GM04503 (cell line): ENCODE data around the gene COA3.

Experiments
- DNase-seq: peaks from one replicate; pipeline ENCODE4 v3.0.0-alpha.2; 2012; ENCODE audit warnings: low read depth

COA3 gene

DNA sequence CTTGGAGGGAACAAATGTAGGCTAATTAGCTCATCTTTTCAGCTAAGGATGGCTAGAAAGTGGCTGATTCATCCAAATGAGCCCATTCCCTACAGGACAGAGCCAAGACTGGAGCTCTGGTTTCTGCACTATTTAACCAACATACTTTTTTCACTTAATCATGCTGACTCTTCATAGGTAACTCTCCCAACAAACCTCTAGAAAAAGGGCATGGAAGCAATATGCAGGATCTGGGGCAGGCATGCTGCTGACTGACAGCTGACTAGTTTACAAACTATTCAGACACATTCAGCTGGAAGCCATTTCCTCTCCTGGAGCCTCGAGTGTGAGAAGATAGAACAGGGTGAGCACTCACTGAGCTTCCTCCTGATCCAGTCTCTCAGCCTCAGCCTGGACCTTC is 19.4 kb upstream of the COA3 start:
- DNase-seq = no peak

DNA sequence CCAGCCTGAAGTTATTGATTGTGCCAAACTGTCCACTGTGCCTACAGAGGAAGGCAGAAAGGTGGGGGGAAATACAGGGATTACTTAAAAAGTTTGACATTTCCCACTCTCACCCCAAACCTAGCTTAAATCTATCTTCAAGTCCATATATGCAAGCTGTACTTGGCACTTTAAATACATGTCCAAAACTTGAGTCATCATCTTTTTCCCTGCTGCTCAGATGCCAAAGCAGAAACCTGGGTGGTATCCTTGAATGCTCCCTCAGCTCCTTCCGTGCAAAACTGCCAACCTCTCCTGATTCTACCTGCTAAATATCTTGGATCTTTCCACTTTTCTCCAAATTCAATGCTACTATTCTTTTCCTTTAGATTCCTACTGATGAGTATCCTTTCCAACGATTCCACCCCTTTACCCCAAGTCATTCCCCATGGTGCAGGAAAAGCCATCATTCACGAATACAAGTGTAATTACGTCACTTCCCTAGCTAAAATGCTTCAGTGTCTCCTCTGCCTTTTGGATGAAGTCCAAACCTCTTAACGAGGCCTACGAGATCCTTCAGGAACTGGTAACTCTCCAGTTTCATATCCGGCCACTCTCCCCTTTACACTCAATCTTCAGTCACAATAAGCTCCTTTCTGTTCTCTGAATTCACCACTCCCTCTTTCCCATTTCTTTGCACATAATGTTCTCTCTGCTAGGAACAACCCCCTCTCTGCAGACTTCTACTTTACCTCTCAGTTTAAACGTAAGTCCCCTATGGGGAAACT is 16.3 kb upstream of the COA3 start:
- DNase-seq = peak; percentile 85

DNA sequence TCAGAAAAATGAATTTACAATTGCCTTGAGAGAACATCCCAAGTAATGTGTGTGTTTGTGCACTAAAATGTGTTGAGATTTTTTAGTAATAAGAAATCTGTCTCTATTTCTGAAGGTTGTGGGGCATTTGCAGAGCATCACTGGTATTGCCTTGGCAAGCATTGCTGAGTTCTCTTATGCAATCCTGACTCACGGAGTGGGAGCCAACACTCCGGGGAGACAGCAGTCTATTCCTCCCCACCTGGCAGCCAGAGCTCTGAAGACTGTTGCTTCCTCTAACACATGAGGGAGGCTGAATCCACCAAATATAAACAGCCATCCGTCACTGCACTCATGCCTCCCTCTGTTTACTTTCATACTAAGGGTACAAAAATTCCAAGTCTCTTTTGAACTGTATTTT is 10.7 kb upstream of the COA3 start:
- DNase-seq = peak; percentile 73

DNA sequence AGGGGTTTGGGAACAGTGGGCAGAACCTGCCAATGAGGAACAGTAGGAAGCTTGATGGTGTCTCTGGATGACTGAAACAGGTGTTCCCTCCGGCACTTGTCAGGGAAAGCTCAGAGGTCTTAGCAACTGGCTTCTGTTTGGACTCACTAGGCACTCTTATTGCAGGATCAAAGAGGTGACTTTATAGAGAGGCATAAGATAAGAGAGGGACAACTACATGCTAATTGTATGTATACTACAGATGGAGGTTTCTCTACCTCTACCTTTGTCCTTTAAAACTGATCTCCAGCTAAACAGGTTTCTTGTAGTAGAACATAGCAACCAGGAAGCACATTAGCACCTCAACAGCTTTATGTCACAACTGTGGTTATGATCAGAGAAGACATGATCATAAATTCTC is 7.7 kb upstream of the COA3 start:
- no peak for DNase-seq

DNA sequence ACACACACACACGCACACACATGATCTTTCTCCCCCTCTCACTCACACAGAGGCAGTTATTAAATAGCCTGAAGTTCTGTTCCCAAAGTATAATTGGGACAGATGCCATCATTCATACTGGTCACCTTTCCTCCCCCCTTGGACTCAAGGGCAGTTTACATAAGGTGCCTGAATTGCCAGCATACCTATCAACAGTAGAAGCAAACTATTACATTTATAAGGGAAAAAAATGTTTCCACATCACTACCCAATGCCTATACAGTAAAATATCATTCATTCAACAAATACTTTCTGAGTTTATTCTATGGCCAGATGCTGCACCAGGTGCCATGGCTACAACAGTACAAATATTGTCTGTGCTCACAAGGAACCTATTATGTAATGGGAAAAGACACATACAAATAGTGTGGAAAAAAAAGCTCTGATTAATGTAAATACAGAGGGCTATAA is 6.4 kb upstream of the COA3 start:
- DNase-seq = no peak

DNA sequence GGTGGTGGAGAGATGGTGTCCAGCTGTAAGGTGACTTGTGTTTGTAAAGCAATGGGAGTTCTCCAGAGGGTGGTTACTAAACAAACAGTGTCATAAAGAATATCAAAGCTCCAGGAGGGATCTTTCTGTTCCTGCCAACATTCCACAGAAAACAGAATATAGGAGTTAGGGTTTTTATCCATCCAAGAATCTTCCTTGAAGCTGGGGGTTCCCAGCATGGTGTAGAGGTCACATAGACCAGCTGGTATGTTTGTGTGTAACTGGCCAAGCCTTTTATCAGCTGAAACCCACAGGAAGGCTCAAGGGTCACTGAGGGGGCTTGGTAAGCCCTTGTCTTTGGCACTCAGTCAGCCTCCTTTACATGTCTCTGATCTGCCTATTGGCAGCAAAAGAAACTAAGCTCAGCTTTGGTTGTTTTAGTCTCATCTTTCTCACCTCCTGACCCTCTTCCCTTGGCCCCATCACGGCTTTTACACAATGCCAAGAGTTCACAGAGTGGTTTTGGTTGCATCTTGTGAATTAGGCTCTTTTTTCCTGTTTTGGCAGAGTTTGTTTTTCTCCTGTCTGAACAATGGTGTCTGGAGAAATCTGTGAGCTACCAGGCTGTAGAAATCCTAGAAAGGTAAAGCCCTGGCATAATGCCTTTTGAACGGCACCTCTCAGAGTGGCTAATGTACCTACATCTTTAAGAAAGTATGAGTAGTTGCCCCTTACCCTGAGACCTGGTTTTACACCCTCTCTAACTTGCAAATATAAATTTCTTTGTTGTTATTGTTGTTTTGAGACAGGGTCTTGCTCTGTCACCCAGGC is 4.8 kb upstream of the COA3 start:
- no peak for DNase-seq

DNA sequence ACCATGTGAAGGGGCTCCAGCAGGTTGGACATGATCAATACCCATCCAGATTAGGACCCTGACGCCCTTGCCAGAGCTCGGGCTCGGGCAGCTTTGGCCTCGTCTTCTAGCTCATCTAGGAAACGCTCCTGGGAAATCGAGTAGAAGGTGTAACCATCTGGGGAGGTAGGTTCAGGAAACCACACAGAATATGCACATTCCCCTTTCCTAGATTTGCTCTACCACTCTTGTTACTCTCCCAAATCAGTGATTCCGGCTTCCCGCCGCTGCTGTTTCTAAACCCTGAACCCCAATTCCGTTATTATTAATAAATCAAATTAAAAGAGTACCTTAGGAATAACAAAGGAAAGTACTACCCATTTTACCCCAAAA is 507 bp downstream of the COA3 start:
- no peak for DNase-seq

DNA sequence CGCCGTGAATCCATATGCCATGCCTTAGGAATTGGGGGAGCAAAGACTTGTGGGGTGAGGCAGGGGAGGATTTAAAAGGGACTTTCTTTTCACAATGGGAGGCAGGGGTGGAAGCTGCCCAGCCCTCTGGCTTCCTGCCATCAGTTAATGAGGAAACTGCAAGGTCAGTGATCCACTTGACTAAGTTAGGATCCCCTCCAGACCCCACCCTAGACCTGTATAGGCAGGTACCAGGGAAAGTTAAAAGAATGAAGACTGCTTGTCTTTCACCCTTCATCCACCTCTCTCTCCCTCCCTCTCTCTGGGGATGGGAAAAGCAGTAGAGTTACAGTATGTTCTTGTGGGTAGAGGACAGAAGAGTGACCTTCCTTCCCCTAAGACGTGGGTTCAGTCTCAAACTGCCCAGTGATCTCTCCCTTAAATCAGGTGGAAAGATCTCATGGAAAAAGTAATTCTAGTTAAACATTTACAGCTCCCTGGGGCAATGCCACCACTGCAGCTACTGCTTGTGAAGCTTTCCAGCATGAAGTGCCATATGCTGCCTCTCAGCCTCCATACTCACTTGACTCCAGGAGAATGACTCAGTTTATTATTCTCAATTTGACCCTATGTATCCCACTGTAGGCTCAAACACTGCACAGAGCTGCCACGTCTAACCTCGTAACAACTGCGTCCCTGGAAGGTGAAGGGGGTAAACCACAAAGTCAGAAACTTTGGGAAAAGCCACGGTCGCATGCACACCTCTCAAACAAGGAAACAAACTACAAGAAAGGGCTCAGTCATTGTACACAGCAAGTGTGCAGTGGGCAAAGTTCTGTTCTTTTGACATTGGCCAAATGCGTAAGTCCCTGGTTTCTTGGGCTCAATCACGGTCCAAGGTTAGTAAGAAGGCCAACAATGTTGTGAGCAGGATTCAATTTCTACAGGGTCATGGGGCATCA is 1.2 kb downstream of the COA3 start:
- DNase-seq = no peak

DNA sequence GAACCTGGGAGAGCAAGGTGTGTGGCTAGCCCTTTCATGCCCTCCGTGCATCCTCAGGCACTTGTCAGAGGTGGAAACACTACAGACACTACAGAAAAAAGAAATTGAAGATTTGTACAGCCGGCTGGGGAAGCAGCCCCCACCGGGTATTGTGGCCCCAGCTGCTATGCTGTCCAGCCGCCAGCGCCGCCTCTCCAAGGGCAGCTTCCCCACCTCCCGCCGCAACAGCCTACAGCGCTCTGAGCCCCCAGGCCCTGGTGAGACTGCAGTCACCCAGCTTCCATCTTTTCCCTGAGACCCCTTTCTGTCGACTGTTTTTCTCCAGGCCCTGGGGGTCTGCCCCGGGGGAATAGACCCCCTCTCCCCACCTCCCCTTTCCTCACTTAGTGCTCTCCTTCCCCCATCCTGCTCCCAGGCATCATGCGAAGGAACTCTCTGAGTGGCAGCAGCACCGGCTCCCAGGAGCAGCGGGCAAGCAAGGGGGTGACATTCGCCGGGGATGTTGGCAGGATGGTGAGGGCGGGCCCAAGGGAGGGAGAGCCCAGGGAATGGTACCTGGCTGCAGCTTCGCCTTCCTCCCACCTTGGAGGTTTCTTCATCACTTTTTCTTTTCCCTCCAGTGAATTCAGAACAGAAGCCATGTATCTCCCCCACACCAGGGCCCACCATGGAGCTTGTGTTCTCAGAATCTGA is 2.3 kb downstream of the COA3 start:
- no peak for DNase-seq

DNA sequence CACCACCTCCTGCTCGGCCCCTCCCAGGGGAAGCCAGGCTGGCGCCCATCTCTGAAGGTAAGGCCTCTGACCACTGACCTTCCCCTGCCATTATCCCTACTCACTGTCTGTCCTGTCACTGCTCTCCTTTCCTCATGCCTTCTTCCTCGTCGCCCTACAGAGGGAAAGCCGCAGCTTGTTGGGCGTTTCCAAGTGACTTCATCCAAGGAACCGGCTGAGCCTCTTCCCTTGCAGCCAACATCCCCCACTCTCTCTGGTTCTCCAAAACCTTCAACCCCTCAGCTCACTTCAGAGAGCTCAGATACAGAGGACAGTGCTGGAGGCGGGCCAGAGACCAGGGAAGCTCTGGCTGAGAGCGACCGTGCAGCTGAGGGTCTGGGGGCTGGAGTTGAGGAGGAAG is 3.0 kb downstream of the COA3 start:
- DNase-seq = no peak

DNA sequence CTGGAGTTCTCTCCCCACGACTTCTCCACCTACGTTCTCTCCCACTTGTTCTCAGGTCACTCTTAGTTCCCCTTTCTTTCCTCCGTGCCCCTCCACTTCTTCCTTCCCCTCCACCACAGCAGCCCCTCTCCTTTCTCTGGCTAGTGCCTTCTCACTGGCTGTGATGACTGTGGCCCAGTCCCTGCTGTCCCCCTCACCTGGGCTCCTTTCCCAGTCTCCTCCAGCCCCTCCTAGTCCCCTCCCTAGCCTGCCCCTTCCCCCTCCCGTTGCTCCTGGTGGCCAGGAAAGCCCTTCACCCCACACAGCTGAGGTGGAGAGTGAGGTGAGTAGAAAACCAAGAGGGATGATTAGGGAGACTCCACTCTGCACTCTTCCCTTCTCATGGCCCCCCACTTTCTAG is 3.4 kb downstream of the COA3 start:
- DNase-seq = no peak

DNA sequence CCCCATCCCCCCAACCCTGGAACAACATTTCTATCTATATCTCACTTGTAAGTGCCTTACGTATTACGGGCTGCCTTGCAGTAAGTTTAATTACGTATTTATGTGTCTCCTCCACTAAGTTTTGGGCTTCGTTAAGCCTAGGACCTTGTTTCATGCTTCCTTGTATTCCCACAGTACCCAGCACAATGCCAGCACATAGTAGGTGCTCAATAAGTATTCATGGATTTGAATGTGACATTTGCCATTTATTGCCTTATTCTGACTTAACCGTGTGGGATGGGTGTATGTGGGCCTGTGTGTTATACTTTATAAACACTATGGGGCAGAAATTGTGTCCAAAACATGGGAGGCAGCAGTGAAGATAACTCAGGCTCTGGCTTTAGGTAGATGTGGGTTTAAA is 6.0 kb downstream of the COA3 start:
- DNase-seq = no peak

DNA sequence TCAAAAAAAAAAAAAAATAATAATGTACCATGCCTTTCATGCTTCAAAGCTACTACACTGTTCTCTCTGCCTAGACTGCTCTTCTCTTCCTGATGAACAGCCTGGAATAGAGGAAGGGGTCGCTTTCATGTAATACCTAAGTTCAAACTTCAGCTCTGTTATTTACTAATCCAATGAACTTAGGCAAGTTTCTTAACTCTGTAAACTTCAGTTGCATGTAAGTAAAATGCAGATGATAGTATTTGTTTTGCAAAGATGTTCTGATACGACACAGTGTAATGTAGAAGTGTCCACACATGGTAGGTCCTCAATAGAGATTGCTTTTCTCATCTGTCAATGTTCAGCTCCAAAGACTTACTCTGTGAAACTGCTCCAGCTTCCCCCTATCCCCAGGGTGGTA is 6.6 kb downstream of the COA3 start:
- DNase-seq = no peak

DNA sequence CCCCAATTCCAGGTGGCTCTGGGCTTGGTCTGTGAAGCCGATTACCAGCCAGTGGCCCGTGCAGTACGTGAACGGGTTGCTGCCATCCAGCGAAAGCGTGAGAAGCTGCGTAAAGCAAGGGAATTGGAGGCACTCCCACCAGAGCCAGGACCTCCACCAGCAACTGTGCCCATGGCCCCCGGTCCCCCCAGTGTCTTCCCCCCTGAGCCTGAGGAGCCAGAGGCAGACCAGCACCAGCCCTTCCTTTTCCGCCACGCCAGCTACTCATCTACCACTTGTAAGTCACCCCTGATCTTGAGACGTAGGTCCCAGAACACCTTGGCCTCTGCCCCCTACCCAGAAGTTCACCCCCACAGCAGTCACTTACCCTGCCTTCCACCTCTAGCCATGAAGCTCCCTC is 11.2 kb downstream of the COA3 start:
- DNase-seq = no peak

DNA sequence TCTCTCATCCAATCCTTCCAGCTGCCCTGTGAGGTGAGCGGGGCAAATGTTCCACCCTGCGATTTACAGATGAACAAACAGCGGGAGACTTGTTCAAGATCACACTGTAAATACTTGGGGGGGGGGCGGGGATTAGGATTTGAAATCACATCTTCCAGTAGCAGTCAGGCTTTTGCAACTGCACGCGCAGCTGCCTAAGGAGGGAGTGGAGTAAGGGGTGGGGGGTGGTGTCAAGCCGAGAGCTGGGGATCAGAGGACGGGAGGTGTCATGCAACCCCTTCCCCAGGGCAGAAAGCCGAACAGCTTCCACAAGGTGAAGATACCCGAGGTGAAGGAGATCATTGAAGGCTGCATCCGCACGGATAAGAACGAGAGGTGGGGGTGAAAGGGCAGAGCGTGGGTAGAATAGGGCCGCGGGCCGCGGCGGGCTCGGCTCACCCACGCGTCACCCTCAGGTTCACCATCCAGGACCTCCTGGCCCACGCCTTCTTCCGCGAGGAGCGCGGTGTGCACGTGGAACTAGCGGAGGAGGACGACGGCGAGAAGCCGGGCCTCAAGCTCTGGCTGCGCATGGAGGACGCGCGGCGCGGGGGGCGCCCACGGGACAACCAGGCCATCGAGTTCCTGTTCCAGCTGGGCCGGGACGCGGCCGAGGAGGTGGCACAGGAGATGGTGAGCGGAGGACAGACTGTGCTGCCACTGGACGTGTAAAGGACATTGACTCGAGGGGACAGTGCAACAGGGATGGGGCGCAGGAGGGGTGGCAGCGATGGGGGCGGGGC is 13.5 kb downstream of the COA3 start:
- DNase-seq = no peak

DNA sequence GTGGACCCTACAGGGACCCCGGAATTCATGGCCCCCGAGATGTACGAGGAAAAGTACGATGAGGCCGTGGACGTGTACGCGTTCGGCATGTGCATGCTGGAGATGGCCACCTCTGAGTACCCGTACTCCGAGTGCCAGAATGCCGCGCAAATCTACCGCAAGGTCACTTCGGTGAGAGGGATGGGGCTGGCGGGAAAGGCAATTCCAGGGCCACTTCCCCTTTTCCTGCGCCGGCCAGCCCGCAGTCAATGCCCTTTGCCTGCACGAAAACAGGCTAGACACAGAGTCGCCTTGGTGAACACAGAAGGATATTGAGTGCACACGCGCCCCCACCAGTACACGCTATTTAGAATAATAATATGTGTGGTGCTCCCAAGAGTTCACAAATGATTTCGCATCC is 14.1 kb downstream of the COA3 start:
- no peak for DNase-seq

DNA sequence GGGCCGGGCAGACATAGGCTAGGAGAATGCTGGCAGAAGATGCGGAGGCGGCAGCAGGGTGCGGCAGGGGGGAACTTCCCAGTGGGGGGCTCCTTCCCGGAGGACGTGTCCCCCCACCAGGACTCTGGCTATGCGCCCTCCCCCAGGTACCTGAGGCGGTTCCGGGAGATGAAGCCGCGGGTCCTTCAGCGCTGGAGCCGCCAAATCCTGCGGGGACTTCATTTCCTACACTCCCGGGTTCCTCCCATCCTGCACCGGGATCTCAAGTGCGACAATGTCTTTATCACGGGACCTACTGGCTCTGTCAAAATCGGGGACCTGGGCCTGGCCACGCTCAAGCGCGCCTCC is 14.7 kb downstream of the COA3 start:
- DNase-seq = no peak

DNA sequence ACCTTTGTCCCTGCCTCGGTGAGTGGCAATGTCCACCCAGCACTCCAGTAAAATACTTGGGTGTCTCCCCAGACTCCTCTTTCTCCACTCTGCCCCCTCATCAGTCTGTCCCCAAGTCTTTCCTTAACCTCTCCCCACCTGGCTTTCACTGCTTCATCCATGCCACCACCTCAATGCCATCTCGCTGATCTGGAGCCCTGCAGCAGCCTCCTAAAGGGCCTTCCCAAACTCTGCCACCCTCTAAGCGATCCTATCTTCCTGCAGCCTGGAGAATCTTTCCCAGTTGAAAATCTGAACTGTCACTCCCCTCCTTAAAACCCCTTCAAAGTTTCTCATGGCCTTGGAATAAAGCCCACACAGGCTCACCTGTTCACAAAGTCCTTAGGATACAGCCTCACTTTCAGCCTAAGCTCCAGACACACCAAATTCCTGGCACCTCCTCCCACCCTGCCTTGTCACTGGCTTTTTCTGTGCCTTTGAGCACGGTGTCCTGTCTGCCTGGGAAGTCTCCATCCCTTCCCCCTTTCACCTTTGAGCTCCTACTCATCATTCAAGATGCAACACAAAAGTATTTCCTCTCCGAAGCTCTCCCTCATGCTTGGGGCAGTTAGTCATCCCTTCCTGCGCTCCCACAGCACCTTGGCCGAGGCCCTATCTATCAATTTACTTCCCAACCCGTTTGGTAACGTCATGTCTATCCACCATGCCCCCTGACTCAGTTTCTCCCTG is 15.3 kb downstream of the COA3 start:
- peak; percentile 53 for DNase-seq

DNA sequence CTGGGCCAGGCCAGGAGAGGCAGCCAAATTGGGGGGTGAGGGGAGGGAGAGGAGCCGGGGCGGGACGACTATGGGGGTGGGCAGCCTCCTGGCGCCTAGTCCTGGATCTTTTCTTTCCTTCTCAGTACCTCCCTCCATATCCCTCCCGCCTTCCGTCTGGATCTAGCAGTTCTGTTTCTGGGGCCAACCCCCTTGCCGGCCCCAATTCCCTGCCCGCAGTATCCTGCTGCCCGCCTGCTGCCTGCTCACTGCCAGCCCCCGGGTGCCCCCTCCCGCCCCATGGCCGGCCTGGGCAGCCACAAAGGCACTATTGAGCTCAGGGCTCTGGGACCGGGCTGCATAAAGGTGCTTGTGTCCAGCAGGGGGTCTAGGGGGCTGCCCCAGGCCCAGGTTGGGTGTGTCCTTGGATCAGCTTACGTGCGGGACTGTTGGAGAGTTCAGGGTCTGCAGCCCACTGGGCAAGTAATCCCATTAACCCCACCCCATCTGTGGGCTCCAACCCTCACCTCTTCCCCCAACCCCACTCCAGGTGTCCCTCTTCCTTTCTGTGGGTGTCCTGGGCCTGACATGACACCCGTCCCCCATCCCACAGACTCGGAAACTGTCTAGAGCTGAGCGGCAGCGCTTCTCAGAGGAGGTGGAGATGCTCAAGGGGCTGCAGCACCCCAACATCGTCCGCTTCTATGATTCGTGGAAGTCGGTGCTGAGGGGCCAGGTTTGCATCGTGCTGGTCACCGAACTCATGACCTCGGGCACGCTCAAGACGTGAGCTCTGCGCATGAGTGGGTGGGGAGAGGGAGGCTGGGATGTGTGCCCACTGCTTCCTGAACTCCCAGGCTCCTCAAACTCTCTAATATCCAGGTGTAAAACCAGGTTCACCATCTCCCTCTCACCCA is 16.1 kb downstream of the COA3 start:
- no peak for DNase-seq
